ENCODE measurements around the gene LILRA6. TPM values are rescaled to one million over a fixed set of nuclear protein-coding genes. Genes with fewer than 3 reads are reported as not detected.
A peak's percentile ranks its signal among the peaks of the same experiment; 100 is the strongest.

Gene LILRA6
- total and polyA plus RNA-seq, 2 of the 13 experiments (the other 11 are each of a cell fraction or from before 2014, with no cell fraction given): not detected

GRCh38 chr19:54191011-54191810 lies 51.4 kb downstream of the LILRA6 start, which contains the start of gene TSEN34 (continued):
- TF ChIP-seq DMTF1 (CRISPR knock-in tag; IDR thresholded peaks at IDR 0.05) (no peak), CBFB (CRISPR knock-in tag; IDR thresholded peaks at IDR 0.05) (0 out of 2 replicates have a peak, but pooled peaks have one; percentile 10), THRA (CRISPR knock-in tag; IDR thresholded peaks at IDR 0.05; ENCODE audit: borderline replicate concordance) (no peak), AGO2 (optimal IDR thresholded peaks at IDR 0.05; ENCODE audit: low read depth, low read length) (no peak), PCBP1 (IDR thresholded peaks at IDR 0.05; ENCODE audit: borderline replicate concordance, low read depth, low read length) (no peak), ZNF761 (CRISPR knock-in tag; conservative IDR thresholded peaks at IDR 0.05) (no peak), DR1 (CRISPR knock-in tag; IDR thresholded peaks at IDR 0.05) (no peak; the same call in 1 of the 2 replicates), HNRNPK (IDR thresholded peaks at IDR 0.05; ENCODE audit: low read depth, low read length, poor library complexity, severe bottlenecking) (peak; percentile 81), POGK (CRISPR knock-in tag; conservative IDR thresholded peaks at IDR 0.05) (no peak), RFX5 (IDR thresholded peaks at IDR 0.05; ENCODE audit: low read depth, low read length) (no peak), ZNF441 (CRISPR knock-in tag; IDR thresholded peaks at IDR 0.05; ENCODE audit: borderline replicate concordance) (no peak; the same call in 1 of the 2 replicates), ZBTB38 (CRISPR knock-in tag; IDR thresholded peaks at IDR 0.05) (peak; percentile 15; the same call in 1 of the 2 replicates), ATF1 (CRISPR knock-in tag; IDR thresholded peaks at IDR 0.05) (no peak), ZNF574 (CRISPR knock-in tag; IDR thresholded peaks at IDR 0.05) (peak; percentile 55), NR2F1 (CRISPR knock-in tag; IDR thresholded peaks at IDR 0.05) (no peak), HBP1 (CRISPR knock-in tag; IDR thresholded peaks at IDR 0.05; ENCODE audit: low read depth) (no peak), ZNF614 (CRISPR knock-in tag; IDR thresholded peaks at IDR 0.05; ENCODE audit: borderline replicate concordance) (no peak), SATB2 (CRISPR knock-in tag; IDR thresholded peaks at IDR 0.05) (no peak), ZNF10 (CRISPR knock-in tag; IDR thresholded peaks at IDR 0.05; ENCODE audit: borderline replicate concordance, low read depth) (no peak)

All from HepG2 (cell line).